Measurements from ENCODE around the gene FRAS1. TPM values are rescaled to one million over a fixed set of nuclear protein-coding genes. Genes with fewer than 3 reads are reported as not detected.
"Not testable (repeated sequence)": the region's sequence is repeated elsewhere in the genome, so short reads cannot be mapped to it uniquely, and the experiment has no call there.

Gene FRAS1
- total RNA-seq, 4 donors from 2014 or later, result 3.2 to 4.1 (median 3.4) TPM

DNA sequence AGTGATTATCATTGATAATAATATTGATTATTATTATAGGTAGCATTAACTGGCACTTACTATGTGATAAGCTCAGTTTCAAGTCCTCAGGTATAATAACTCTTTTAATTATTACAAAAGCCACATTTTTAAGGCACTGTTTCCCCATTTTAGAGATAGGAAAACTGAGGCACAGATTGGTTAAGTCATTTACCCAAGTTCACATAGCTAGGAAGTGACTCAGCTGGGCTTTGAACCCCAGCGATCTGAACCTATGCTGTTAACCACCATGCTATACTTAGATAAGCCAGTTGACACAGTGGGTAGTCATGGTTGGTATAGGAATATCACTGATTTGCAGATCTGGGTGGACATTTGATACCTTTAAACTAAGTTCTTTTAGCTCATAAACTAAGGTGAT lies 110.4 kb downstream of the FRAS1 start:
- Histone ChIP-seq H3K4me1 (no peaks in the 10 kb centered on the region), H3K36me3 (no peaks in the 10 kb centered on the region), H3K9me3 (no peaks in the 10 kb centered on the region), H3K27me3 (no peaks in the 10 kb centered on the region), H3K27ac (no peak overlapping the region), H3K4me3 (no peak overlapping the region)
- TF ChIP-seq, protein P1, sequence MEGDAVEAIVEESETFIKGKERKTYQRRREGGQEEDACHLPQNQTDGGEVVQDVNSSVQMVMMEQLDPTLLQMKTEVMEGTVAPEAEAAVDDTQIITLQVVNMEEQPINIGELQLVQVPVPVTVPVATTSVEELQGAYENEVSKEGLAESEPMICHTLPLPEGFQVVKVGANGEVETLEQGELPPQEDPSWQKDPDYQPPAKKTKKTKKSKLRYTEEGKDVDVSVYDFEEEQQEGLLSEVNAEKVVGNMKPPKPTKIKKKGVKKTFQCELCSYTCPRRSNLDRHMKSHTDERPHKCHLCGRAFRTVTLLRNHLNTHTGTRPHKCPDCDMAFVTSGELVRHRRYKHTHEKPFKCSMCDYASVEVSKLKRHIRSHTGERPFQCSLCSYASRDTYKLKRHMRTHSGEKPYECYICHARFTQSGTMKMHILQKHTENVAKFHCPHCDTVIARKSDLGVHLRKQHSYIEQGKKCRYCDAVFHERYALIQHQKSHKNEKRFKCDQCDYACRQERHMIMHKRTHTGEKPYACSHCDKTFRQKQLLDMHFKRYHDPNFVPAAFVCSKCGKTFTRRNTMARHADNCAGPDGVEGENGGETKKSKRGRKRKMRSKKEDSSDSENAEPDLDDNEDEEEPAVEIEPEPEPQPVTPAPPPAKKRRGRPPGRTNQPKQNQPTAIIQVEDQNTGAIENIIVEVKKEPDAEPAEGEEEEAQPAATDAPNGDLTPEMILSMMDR (IDR thresholded peaks at IDR 0.05), result no peak
- TF ChIP-seq POLR2A (IDR thresholded peaks at IDR 0.05), result no peak
- DNase-seq, result no peak

DNA sequence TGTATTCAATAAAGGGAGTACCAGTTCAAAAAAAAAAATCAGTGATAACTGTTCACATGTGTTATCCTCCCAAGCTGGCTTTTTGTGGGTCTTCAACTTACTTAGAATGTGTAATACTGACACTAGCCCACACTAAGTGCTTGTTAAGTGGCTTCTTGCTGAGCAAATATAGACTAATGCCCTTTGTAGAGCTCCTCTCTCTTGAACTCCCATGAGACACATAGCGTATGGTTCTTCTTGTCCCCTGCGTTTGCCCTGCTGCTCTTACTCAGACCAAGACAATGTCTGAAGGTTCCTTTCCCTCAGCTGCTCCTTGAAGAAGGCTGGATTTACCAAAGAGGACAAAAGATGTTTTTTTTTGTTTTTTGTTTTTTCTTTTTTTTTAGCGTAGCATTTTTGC lies 110.9 kb downstream of the FRAS1 start:
- Histone ChIP-seq H3K4me3 (no peak overlapping the region), H3K4me1 (no peaks in the 10 kb centered on the region), H3K36me3 (no peaks in the 10 kb centered on the region), H3K27ac (no peak overlapping the region), H3K27me3 (no peaks in the 10 kb centered on the region), H3K9me3 (no peaks in the 10 kb centered on the region)
- DNase-seq, result no peak
- no peak for TF ChIP-seq POLR2A (IDR thresholded peaks at IDR 0.05)

DNA sequence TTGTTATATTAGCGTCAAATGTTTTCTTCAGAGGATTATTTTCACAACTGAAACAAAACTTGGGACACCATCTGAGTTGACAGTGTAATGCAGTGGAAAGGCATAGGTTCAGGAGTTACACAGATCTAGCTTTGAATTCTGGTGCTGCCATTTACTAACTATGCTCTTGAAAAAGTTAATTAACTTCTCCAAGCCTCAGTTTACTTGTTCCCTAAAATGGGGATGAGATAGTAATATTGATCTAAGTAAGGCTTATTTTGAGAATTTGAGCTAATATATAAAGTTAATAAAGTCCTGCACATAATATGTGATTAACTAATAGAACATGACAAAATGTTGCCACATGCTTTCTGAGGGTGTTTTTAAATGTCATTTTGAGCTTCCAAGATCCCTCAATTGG lies 112.6 kb downstream of the FRAS1 start:
- H3K4me3 ChIP-seq, result no peak overlapping the region
- H3K27me3 ChIP-seq, result no peaks in the 10 kb centered on the region
- DNase-seq, result no peak

DNA sequence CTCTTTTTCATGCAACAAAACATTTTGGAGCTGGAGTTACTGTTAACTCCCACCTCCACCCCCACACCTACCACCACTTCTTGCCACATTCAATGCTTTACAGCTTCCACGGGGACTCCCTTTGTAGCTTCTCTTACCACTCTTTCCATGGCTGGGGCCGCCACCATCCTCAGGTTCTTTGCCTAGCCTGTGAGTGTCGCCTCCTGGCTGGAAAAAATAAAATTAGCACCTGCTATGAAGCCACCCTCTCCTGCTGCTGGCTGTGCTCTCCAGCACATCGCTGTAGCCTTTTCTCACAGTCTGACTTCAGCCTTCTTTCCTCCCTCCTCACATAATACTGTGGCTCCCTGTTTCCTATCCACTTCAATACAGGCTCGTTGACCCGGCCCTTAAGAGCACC lies 114.4 kb downstream of the FRAS1 start:
- H3K27ac ChIP-seq, result no peak overlapping the region
- H3K4me1 ChIP-seq, result no peaks in the 10 kb centered on the region
- H3K36me3 ChIP-seq, result no peaks in the 10 kb centered on the region
- TF ChIP-seq, protein P1 (IDR thresholded peaks at IDR 0.05), result no peak
- TF ChIP-seq POLR2A (IDR thresholded peaks at IDR 0.05), result no peak
- H3K9me3 ChIP-seq, result no peaks in the 10 kb centered on the region
- no peak overlapping the region for H3K4me3 ChIP-seq
- DNase-seq, result no peak
- no peaks in the 10 kb centered on the region for H3K27me3 ChIP-seq

More for the DNA sequence above, 112.6 kb downstream of the FRAS1 start:
- TF ChIP-seq, protein P1 (IDR thresholded peaks at IDR 0.05), result no peak
- no peaks in the 10 kb centered on the region for H3K36me3 ChIP-seq
- no peaks in the 10 kb centered on the region for H3K4me1 ChIP-seq
- no peak overlapping the region for H3K27ac ChIP-seq
- no peaks in the 10 kb centered on the region for H3K9me3 ChIP-seq

DNA sequence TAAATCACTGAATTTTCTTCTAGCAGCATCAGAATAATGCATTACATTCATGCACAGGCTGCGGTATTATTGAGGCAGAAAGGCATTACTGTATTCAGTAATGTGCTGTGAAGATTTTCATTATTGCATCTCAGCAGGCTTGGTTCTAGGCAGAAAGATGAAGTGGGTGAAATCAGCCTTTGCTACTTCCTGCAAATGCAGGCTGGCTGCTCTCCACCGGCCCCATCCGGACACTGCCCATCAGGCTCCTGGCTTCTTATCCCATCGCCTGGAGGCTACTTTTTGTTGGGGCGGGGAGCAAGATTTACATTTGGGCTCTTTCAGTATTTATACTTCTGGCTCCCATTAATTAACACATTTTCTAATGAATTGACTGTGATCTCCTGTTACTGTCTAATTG lies 117.8 kb downstream of the FRAS1 start:
- H3K27me3 ChIP-seq, result no peaks in the 10 kb centered on the region
- no peak overlapping the region for H3K27ac ChIP-seq
- H3K4me3 ChIP-seq, result no peak overlapping the region
- no peaks in the 10 kb centered on the region for H3K9me3 ChIP-seq
- no peaks in the 10 kb centered on the region for H3K4me1 ChIP-seq
- H3K36me3 ChIP-seq, result no peaks in the 10 kb centered on the region
- TF ChIP-seq, protein P1 (IDR thresholded peaks at IDR 0.05), result no peak
- TF ChIP-seq POLR2A (IDR thresholded peaks at IDR 0.05), result no peak
- no peak for DNase-seq

DNA sequence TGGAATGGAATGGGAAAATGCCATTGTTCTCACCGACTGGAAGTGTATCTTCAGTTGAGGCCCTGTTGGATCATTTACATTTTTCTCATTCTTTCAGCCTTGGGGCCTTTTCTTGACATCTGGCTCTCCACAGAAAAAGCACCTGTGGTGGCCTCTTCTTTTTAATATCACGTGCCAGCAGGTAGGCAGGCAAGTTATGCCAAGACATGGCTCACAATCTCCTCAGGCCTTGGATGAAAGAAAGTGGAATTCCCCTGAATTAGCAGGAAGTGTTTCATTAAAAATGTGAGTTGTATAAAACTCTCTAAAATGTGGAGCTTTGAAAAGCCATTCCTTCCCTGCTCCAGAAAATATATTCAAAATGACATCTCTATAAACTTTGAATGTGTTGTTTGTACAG lies 122.1 kb downstream of the FRAS1 start:
- no peaks in the 10 kb centered on the region for H3K36me3 ChIP-seq
- no peak overlapping the region for H3K27ac ChIP-seq
- H3K4me3 ChIP-seq, result no peak overlapping the region

DNA sequence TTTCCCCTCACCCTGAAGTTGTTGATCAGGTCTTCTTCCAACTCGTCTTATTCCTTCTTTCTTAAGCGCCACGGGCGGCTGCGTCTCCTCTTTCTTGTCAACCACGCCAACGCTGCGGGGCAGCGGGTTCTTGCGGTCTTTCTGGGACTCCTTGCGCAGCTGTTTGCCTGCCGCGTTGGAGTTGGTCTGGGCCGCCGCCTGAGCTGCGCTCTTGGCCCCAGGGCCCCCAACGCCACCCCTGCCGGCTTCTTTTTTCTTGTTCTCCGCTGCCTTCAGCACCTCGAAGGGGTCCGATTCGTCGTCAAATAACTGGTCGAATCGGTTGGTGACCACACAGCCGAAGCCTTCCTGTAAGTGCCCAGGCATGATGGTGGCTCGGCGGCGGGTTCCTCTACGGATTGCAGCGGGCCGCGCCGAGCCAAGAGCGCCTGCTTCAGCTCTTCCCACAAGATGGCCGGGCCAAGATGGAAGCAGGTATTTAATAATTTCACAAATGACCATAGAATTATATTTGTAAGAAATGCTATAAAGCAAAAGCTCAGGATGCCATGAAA lies 124.6 kb downstream of the FRAS1 start:
- H3K4me1 ChIP-seq, H3K9me3 ChIP-seq, H3K27ac ChIP-seq, DNase-seq, H3K27me3 ChIP-seq, H3K36me3 ChIP-seq, H3K4me3 ChIP-seq: not testable (repeated sequence)

More for the DNA sequence above, 122.1 kb downstream of the FRAS1 start:
- TF ChIP-seq, protein P1 (IDR thresholded peaks at IDR 0.05), result no peak
- TF ChIP-seq POLR2A (IDR thresholded peaks at IDR 0.05), result no peak
- Histone ChIP-seq H3K27me3 (no peaks in the 10 kb centered on the region), H3K4me1 (no peaks in the 10 kb centered on the region), H3K9me3 (no peaks in the 10 kb centered on the region)
- DNase-seq, result no peak

Data from Peyer's patch (tissue), 4 donors.